ENCODE results near the gene KIAA0319L. TPM values are rescaled to one million over a fixed set of nuclear protein-coding genes. Genes with fewer than 3 reads are reported as not detected.

Gene KIAA0319L
- total and polyA plus RNA-seq, 2 donors (not counting 3 experiments of a cell fraction or from before 2014, with no cell fraction given), result 31.4 to 43.4 TPM

DNA sequence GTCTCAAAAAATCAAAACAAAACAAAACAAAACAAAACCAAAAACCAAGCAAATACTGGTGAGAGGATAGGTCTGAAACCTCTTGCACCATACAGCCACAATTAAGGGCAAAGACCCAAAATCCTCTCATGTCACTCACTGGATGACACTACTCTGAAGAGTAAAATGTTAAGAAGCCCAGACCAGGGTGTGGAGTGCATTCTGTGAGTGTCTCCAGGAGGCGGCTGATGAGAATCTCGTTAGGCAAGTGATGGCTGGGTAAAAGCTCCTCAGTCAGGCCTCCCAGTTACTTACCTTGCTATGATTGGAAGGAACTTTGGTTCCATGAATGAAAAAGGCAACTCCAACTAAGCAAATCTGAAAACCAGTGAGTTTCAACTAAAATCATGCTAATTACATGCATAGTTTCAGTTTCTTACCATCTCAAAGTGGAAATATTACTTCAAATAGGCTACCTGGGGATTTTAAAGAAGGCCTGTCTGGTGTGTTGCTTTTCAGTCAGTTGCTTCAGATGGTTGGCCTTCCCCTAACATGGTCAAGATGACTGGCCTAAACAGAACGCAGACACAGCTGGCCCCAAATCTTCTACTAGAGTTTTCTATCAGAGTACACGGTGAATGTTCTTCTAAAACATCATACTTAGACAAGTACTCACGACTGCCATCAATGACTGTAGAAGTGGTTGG, 95.1 kb downstream of the KIAA0319L start:
- ChIA-PET POLR2A (no interaction called here), CTCF (no interaction called here)
- Histone ChIP-seq H3K27ac (ENCODE audit: insufficient read depth, low read depth, low read length) (no peak overlapping the region), H2AFZ (ENCODE audit: low read depth, low read length) (no peak overlapping the region), H3K36me3 (ENCODE audit: control insufficient read depth in 2 of 2, extremely low read depth in 1 of 2, insufficient read depth in 2 of 2, low read length in 2 of 2) (peaks cover 3 to 4% of the 10 kb centered on the region in 2 experiments), H3K4me3 (replicated peaks in 1 of 3; ENCODE audit: insufficient read depth in 1 of 3, low read depth in 1 of 3, low read length in 3 of 3) (no peak overlapping the region), H3K79me2 (ENCODE audit: control insufficient read depth, insufficient read depth, low read length) (no peaks in the 10 kb centered on the region), H3K9ac (replicated peaks; ENCODE audit: extremely low read depth, insufficient read depth, low read length) (no peak overlapping the region), H3K27me3 (ENCODE audit: control insufficient read depth in 2 of 2, insufficient read depth in 2 of 2, low read length in 2 of 2) (no peaks in the 10 kb centered on the region), H4K20me1 (replicated peaks; ENCODE audit: control insufficient read depth, extremely low read depth, insufficient read depth, low read length) (no peaks in the 10 kb centered on the region), H3K4me2 (ENCODE audit: insufficient read depth, low read length) (no peak overlapping the region), H3K4me1 (ENCODE audit: control insufficient read depth, extremely low read depth, insufficient read depth, low read length) (no peaks in the 10 kb centered on the region), H3K9me3 (replicated peaks; ENCODE audit: control insufficient read depth, insufficient read depth, low read length) (no peaks in the 10 kb centered on the region), H3K9me1 (replicated peaks; ENCODE audit: control insufficient read depth, extremely low read depth, insufficient read depth, low read length) (no peaks in the 10 kb centered on the region)
- FAIRE-seq, result no peak
- BruUV-seq (replicated peaks), result no TSS peak
- TF ChIP-seq POLR2A (IDR thresholded peaks at IDR 0.05; ENCODE audit: low read depth, low read length) (no peak), MYC (IDR thresholded peaks at IDR 0.05; ENCODE audit: low read depth, low read length) (no peak), EZH2 (IDR thresholded peaks at IDR 0.05; ENCODE audit: borderline replicate concordance, low read depth, low read length, severe bottlenecking) (no peak), FOS (IDR thresholded peaks at IDR 0.05; ENCODE audit: borderline replicate concordance, insufficient read depth, low read length) (no peak), GATA2 (IDR thresholded peaks at IDR 0.05; ENCODE audit: insufficient read depth, insufficient read length, low read depth, low read length) (no peak), JUN (IDR thresholded peaks at IDR 0.05; ENCODE audit: borderline replicate concordance, insufficient read depth, insufficient read length, low read depth) (no peak), POLR2AphosphoS5 (IDR thresholded peaks at IDR 0.05; ENCODE audit: insufficient read depth, low read depth, low read length) (no peak)
- TF ChIP-seq, protein P1, sequence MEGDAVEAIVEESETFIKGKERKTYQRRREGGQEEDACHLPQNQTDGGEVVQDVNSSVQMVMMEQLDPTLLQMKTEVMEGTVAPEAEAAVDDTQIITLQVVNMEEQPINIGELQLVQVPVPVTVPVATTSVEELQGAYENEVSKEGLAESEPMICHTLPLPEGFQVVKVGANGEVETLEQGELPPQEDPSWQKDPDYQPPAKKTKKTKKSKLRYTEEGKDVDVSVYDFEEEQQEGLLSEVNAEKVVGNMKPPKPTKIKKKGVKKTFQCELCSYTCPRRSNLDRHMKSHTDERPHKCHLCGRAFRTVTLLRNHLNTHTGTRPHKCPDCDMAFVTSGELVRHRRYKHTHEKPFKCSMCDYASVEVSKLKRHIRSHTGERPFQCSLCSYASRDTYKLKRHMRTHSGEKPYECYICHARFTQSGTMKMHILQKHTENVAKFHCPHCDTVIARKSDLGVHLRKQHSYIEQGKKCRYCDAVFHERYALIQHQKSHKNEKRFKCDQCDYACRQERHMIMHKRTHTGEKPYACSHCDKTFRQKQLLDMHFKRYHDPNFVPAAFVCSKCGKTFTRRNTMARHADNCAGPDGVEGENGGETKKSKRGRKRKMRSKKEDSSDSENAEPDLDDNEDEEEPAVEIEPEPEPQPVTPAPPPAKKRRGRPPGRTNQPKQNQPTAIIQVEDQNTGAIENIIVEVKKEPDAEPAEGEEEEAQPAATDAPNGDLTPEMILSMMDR (IDR thresholded peaks at IDR 0.05; ENCODE audit: extremely low read depth in 1 of 2, insufficient read depth in 1 of 2, low read depth in 1 of 2, low read length in 2 of 2), result no peak
- TF ChIP-seq, protein P2, sequence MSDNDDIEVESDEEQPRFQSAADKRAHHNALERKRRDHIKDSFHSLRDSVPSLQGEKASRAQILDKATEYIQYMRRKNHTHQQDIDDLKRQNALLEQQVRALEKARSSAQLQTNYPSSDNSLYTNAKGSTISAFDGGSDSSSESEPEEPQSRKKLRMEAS (IDR thresholded peaks at IDR 0.05; ENCODE audit: insufficient read depth, insufficient read length), result no peak
- intact Hi-C loops (cut with micrococcal nuclease), result no loop called here
- dilution Hi-C loops (cut with MboI; ENCODE audit: extremely low pct_ligation_motif_present, low sequenced_read_pairs), result no loop called here
- no peak for DNase-seq (ENCODE audit: low read depth, low spot score)
